Esophagus squamous epithelium (tissue), 4 donors: ENCODE measurements around the gene AFDN.

ENCODE experiments used
- POLR2A ChIP-seq, 4 donors: fragments of 450-650 bp; IDR thresholded peaks; one replicate each; pipeline ENCODE4 v1.6.1; 2017; ENCODE audit warnings: antibody characterized with exemption in 4 of 4, mild to moderate bottlenecking in 4 of 4, moderate library complexity in 3 of 4
- TF ChIP-seq, protein P1 (sequence below), 6 experiments: fragments of 450-650 bp in 4 of 6; fragments of 200-600 bp in 2 of 6; sonication (generic) in 2 of 6; IDR thresholded peaks; one replicate each; pipeline ENCODE4 v1.5.1; 2016 to 2019; ENCODE audit warnings: antibody characterized with exemption in 6 of 6, mild to moderate bottlenecking in 4 of 6, moderate library complexity in 4 of 6

DNA sequence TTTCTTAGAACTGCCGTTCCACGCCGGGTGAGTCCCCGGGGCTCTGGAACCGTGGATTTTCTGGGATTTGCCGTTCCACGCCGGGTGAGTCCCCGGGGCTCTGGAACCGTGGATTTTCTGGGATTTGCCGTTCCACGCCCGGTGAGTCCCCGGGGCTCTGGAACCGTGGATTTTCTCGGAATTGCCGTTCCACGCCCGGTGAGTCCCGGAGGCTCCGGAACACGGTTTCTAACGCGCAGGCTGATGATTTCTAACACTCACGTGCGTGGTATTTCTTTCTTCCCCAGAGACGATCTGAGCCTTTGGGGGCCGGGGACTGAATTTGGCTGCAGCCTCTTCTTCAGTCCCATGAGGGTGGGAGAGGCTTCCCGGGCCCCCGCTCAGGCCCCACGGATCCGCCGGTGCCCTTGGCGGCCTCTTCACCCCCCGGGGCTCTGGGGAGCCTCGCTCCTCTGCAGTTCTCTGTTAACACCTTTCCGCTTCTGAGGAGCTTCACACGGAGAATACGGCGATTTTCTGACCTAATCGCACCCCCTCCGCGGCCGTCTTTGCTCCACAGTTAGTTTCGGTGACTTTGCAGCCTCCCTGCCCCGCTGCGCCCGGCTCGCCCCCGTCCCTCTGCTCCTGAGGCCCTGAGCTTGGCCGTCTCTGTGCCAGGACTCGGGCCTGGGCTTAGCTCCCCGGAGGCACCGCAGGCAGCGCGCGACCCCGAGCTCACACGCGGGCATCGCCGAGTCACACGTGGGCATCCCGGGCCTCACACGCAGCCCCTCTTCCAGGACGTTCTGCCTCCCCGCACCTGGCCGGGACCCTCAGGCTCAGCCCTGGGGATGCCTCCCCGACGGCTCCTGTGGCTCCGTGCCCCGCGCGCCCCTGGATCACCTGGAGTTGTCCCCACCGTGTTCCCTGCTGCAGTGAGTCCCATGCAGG is 163.6 kb downstream of the AFDN start:
- TF ChIP-seq, protein P1, sequence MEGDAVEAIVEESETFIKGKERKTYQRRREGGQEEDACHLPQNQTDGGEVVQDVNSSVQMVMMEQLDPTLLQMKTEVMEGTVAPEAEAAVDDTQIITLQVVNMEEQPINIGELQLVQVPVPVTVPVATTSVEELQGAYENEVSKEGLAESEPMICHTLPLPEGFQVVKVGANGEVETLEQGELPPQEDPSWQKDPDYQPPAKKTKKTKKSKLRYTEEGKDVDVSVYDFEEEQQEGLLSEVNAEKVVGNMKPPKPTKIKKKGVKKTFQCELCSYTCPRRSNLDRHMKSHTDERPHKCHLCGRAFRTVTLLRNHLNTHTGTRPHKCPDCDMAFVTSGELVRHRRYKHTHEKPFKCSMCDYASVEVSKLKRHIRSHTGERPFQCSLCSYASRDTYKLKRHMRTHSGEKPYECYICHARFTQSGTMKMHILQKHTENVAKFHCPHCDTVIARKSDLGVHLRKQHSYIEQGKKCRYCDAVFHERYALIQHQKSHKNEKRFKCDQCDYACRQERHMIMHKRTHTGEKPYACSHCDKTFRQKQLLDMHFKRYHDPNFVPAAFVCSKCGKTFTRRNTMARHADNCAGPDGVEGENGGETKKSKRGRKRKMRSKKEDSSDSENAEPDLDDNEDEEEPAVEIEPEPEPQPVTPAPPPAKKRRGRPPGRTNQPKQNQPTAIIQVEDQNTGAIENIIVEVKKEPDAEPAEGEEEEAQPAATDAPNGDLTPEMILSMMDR (IDR thresholded peaks at IDR 0.05) = no peak
- no peak for TF ChIP-seq POLR2A (IDR thresholded peaks at IDR 0.05)
